IPS DF 4.7 (cell line): ENCODE measurements around the gene KLHDC10.
"Not testable (repeated sequence)": the region's sequence is repeated elsewhere in the genome, so short reads cannot be mapped to it uniquely, and the experiment has no call there.

Experiments
- DNase-seq: peaks from one replicate; pipeline ENCODE4 v3.0.0-alpha.2; 2013; ENCODE audit warnings: low spot score; ENCODE audit errors: extremely low read depth

KLHDC10 gene

DNA sequence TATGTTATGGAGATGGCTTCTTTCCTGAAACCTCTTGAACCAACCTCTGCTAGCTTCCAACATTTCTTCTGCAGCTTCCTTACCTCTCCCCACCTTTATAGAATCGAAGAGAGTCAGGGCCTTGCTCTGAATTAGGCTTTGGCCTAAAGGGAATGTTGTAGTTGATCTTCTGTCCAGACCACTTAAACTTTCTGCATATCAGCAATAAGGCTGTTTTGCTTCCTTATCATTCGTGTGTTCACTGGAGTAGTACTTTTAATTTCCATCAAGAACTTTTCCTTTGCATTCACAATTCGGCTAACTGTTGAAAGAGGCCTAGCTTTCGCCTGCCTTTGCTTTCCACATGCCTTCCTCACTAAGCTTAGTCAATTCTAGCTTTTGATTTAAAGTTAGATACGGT is 48.0 kb downstream of the KLHDC10 start:
- no peak for DNase-seq

DNA sequence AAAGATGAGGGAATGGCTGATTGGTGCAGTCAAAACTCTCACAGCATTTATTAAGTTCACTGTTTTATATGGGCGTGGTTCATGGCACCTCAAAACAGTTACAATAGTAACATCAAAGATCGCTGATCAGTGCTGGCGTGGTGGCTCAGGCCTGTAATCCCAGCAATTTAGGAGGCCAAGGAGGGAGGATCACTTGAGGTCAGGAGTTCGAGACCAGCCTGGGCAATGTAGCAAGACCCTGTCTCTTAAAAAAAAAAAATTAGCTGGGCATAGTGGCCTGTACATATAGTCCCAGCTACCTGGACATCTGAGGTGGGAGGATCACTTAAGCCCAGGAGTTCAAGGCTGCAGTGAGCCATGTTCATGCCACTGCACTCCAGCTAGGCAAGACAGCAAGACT is 48.5 kb downstream of the KLHDC10 start:
- DNase-seq: no peak

DNA sequence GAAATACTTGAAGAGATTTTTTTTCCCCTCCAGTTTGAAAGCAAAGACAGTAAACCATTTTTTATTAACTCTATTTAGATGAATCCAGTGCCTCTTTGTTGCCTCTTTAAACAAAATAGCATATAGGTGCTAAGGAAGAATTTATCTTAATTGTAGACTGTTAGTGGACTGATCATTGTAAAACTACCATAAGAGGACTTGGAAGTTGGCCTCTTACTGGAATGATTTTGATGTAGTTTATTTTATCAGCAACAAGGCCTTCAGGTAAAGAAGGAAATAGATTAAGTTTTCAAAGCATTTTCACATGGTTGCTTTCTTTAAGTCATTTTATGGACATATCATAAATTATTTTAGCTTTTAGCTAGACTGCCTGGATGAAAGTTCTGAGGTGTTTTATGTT is 53.2 kb downstream of the KLHDC10 start:
- DNase-seq: no peak

DNA sequence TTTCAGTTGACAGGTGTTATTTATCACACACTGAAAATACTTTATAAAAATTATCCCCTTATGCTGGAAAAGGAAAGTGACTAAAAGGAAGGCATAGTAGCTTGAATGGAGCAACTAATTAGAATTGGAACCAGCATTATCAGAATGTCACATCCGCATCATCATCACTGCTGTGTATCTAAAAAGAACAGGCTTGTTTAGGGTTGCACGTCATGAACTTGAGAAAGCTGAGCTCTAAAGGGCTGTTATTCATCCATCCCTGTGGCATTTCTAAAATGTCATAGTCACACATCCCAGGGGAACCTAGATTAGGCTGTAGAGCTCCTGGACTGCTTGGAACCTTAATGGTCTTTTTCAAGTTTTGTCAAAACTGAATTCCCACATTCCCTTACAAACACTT is 54.4 kb downstream of the KLHDC10 start:
- DNase-seq: no peak

DNA sequence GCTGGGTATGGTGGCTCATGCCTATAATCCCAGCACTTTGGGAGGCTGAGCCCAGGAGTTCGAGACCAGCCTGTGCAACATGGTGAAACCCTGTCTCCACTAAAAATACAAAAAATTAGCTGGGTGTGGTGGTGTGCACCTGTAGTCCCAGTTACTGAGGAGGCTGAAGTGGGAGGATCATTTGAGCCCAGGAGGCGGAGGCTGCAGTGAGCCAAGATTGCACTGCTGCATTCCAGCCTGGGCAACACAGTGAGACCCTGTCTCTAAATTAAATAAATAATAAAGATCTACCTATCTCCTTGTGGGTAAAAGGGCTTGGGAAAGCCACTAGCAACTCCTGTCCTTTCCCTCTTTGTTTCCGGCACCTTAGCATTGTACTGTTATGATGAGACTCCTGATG is 56.5 kb downstream of the KLHDC10 start:
- DNase-seq: not testable (repeated sequence)

DNA sequence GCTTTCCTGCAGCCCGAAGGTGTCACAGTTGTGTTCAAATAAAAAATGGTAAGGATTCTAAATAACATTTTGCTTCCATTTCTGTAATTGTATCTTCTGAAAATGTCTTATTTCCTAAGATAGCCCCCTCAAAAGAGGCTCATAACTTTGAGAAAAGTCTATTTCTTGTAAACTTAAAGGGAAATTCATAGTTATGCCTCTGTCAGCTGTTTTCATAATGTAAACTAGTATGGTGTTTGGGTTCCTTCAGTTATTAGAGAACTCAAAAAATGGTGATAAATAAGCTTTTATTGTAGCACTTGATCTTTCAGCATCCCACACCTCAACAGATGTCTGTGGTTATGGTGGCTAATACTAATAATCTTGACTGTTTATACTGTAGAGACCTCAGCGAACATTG is 57.1 kb downstream of the KLHDC10 start:
- no peak for DNase-seq

DNA sequence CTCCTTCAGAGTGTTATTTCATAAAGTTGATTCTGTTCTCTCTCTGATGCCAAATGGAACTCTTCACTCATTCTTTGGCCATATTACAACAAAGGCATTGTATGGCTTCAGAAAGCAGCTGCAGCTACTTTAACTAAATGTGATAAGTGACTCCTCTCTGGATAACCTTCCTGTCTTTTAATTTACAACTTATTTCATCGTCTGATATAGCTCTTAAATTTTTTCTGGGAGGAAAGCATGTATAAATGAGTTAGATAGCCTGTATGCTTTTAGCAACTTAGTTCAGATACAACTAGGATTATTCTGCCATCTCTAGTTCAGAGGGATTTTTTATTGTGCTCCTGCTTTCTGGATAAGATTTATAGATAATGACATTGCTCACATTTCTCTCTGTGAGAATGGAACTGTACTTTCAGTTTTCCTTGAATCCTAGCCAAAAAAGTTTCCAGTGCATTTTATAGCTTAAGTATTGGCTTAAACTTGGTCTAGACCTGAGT is 57.5 kb downstream of the KLHDC10 start:
- DNase-seq: no peak

DNA sequence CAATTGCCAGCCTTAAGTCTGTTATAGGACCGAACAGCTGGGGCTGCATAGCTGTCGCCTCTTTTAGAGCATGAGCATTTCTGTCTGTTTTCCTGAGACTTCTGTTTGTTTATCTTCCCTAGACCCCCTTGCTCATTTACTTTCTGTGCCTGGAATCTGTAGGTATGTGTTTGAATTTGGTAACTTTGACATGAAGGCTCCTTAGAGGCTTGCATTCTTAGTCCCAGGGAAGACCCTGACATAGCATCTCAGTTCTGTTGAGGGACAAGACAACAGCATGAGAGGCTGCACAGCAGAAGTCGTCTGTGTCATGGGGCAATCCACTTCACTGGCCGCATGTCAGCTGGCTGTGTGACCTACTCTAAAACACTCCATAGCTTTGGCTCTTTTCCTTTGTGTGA is 58.7 kb downstream of the KLHDC10 start:
- DNase-seq: no peak

DNA sequence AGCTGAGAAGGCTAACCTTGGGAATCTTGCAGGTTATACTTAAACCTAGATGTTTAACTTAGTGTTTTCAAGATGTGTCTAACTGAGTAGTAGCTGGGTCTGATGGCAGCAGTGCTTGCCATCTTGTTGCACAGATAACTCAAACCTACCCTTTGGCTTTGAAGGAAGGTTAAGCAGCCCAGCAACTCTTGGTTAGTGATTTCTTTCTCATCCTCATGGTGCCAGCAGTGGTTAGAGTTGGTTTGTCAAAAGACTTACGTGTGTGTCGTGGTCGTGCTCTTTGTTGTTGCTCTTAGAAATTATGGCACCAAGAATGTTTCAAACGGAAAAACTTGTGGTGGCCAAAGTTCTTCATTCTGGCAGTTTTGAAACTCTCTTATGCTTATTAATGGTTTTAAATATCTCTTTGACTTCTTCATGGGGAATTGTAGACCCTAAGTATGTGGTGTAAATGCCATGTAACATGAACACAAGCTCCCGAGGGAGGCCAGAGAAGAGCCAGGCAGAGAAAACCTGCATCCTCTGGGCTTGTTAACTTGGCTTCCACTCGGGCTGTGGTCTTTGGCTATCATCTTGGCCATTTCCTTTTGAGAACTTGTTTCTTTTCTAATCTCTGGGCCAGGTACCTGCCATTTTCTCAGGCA is 61.0 kb downstream of the KLHDC10 start:
- no peak for DNase-seq

DNA sequence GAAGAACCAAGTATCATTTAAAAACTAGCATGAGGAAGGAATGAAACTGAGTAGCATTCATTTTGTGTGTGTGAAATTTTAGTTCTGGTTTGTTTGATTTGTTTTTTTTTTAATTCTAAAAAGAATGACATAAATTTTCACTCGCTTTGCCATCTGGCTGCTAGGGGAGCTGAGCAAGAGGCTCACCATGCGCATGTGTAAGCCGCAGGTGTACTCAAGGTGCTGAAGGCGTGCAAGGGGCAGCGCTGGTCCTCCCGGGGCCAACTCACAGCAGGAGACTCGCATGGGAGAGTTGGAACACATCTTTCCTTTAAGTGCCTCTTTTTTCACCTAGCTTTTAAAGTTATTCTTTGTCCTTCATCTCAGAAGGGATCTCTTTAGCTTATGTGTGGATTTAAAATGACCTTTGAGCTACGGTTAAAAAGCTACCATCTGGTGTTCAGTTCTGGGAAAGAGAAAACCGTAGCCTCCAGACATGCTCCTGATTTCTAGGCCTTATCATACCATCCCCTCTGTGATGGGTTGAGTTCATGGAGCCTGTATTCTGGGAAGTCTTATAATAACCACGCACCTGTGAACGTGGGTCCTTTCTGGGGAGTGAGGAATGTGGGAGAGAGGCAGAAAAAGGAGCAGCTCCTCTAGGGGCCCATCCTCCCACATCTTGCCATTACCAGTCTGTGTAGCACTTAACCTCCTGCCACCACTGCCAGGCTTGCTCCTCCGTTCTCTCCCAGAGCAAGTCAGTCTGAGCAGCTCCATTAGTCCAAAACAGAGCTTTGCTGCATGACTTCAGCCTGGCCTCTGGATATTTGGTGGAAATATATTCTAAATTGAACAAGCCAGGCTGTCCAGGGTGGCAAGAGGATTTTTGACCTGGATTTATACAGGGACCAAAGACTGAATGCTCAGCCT is 61.9 kb downstream of the KLHDC10 start:
- DNase-seq: no peak

DNA sequence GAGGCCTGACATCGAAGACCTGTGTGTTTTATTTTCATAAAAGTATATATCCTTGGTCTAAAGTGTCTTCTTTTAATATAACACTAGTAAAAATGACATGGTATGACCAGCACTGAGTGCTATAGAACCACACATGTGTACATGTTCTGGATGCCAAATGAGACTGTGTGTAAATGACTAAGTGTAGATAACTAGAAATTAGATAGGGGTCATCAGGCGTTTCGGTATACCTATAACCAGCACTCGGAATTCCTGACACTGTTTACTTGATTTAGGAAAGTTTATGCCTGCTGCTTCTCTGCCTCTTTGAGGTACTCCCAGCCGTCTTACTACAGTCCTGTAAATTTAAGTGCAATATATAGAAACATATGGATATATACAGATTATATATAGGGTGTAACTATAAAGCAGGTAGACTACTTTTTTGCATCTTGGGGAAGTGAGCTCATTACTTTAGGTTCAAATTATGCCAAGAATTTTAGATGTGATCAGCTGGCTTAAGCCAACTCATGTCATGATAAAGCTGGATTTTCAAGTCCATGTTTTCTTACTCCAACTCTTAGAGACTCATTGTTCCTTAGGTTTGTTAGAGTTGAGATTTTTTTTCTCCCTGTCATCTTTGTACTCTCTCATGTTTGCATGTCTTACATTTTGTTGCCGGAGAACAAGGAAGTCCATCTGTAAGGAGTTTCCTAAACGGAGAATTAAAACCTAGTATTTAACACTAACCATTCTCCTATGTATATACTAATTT is 62.9 kb downstream of the KLHDC10 start:
- no peak for DNase-seq

DNA sequence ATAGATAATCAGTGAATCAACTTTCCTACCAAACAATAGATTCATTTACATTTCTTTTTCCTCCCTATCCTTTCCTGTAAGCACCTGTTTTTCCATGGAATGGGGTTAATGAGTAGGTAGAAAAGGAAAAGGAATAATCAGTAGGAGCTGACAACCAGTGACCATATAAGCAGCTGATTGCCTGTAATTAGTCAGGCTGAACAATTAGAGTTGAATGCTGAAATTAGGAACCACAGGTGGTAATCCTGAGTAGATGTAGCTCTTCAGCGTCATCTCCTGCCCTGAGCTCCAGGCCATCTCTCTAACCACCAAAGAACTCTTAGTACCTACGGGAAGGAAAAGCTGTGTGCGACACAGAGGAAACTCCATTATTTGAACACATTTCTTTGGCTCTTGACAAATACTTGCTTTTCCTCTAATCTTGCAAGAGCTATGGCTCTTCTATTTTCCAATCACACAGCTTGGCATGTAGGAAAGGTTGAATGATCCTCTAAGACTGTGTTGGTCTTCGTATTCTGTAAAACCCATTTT is 63.8 kb downstream of the KLHDC10 start:
- DNase-seq: no peak

DNA sequence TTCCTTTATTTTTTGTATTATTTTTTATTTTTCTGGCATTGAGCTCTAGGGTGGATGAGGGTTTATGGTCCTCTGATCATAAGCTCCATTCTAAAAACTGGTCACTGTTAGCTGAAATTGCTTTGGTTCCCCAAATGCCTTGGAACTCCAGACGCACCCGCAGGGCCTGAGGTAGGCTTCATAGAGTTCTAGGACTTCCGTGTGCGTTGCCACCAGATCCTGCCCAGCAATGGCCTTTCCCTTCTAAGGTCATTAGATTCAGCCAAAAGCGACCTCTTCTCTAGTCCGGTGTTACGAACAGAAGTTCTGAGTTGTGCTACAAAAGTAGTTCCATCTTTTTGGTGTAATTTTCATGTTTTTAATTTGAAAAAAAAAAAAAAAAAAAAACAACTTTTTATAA is 64.4 kb downstream of the KLHDC10 start:
- DNase-seq: no peak

DNA sequence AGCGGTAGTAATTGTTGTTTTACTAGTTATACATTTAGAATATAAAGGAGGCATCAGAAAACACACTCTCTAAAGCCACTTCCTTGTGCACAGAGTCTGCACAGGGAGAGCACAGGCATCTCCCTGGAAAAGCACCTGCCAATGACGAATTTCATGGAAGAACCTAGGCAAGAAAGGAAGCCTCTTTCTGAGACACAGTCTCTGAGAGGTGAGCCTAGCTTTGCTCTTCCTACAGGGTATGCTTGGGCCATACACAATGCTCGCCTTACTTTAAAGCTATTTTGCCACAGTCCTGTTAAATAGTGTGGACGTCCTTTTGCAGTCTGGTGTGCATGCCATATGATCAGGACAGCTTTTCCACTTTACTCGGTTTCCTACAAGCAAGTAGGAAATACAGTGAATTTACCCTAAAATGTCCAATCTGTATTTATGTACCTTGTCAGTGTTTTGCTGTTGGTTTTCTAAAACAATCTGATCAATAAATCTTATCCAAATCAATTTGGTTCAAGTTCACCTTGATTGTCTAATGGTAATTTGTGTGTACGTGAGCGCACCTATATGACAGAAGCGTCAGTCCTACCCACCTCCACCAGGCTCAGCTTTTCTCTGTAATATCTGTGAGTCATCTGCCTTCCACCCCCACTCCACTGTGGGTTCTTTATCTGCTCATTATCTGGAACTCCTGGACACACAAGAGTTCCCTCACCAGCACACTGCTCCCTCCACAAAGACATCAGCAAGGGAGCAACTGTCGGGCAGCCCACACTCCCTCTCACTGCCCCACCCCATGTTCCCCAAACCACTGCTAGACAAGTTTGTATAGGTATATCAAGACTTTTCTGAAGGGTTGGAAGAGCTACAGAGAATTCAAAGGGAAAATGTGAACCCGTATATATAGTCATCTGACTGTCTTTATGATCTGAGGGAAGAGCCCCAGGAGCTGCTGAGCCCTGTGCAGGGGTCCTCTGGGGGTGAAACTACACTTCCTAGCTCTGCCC is 65.2 kb downstream of the KLHDC10 start:
- no peak for DNase-seq

DNA sequence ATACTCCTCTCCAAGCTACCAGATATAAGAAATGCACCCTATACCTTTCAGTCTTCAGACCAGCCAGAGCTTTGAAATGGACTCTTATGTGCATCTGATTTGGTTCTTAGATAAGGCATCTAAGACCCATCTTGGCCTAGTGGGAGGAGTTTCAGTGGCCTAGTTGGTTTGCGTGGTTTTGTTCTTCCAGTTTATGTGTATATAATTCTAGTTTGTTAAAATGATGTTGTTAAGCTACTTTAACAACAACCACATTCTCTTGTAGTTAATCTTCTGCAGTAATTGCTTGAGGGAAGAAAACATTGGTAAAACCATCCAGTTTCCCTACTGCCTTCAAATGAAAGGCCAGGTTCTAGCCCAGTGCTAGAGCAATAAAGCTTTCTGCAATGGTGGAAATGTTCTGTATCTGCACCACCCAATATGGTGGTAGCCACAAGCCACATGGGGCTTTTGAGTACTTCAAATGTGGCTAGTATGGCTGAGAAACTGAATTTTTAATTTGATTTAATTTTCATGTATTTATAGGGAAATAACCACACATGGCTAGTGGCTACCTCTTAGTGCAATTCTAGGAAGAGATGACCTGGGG is 66.3 kb downstream of the KLHDC10 start:
- DNase-seq: no peak

DNA sequence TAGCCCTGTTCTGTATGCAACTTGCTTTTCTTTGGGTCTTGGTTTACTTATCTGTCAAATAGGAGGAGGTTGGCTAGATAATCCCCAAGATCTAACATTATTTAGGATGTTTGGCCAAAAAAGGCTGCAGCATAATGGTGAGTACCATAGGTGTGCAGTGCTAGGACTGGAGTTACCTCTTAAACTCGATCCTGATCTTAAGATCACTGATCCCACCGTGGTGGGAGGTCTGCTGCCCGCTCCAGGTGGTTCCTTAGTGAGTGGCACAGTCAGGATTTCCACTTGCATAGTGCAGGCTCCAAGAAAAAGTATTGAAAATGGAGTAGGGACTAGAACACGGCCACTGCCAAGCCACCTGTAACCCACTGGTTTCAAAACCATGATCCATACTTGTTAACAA is 66.9 kb downstream of the KLHDC10 start:
- no peak for DNase-seq

DNA sequence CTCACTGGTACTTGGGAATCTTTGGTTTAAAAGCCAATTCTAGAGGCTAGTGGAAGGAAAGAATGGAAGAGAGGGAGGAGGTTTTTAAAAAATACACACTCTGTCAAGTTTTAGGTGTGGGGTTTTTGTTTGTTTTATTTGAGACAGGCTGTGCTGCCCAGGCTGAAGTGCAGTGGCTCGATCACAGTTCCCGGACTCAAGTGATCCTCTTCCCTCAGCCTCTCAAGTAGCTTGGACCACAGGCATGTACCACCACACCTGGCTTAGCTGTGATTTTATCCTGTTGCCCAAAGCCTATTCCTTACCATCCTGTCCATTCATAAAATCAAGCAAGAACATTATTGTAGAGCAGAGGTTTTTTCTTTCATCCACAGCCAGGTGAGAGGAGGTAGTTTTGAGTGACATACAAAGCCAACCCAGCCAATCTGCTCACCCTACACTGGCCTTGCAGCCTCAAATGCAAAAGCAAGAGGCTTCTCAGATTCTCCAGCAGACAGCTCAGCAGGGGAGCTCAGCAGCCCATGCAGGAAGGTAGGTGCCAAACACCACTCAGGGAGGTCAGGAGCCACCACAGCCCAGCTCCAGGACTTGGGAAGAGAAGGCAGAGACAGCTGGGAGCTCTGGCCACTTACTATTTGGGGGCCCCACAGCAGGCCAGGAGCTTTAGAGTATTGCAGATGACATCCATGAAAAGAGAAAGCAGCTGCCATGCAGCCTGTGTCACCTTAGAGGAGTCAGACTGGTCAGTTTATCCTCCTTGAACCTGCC is 69.0 kb downstream of the KLHDC10 start:
- no peak for DNase-seq

DNA sequence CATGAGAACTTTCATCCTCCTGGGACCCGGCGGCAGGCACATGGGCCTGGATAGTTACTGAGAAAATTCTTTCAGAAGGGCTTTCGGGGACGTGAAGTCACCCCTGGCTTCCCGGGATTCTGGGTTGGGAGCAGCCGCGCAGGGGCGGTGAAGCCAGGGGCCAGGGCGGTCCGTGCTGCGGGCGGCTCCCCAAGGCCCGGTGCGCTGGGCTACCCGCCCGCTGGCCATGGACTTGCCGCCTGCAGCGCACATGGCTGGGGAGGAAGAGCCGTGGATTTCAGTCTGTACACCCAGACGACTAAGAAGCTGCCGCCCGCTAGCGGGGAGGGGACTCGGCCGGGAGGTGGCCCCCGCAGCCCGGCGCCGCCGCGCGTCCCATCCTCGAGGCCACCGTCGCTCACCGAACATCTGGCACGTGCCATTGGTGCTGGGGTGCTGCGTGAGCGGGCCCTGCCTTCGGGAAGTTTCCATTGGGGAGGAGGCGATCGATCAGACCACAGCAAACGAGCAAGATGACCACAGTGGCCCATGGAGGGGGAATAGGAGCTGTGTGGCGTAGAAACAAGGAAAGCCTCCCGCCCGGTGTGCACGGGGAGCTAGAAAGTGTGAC is 70.3 kb downstream of the KLHDC10 start:
- no peak for DNase-seq
